GM12878 (cell line): ENCODE measurements around the gene KRTAP3-3.
"Not testable (repeated sequence)": the region's sequence is repeated elsewhere in the genome, so short reads cannot be mapped to it uniquely, and the experiment has no call there.

ENCODE experiments used
- BMI1 ChIP-seq: fragments of 450-650 bp; IDR thresholded peaks from 2 replicates; pipeline ENCODE4 v1.6.1; 2016; ENCODE audit warnings: mild to moderate bottlenecking, moderate library complexity, borderline replicate concordance
- RAD21 ChIP-seq: IDR thresholded peaks from 2 replicates; pipeline ENCODE4 v1.6.1; 2011; ENCODE audit warnings: mild to moderate bottlenecking, low read depth, low read length, moderate library complexity; ENCODE audit not compliant: insufficient read depth
- TARDBP ChIP-seq: IDR thresholded peaks from 2 replicates; pipeline ENCODE4 v1.6.1; 2016; ENCODE audit warnings: borderline replicate concordance
- TCF12 ChIP-seq: IDR thresholded peaks from 2 replicates; pipeline ENCODE4 v1.6.1; 2011; ENCODE audit warnings: low read depth, mild to moderate bottlenecking, low read length
- TF ChIP-seq, protein P1 (sequence below): IDR thresholded peaks from 2 replicates; pipeline ENCODE4 v1.6.1; 2011; ENCODE audit warnings: low read depth, mild to moderate bottlenecking, low read length, moderate library complexity, borderline replicate concordance; ENCODE audit errors: extremely low read depth
- TF ChIP-seq, protein P2 (sequence below): IDR thresholded peaks from 2 replicates; pipeline ENCODE4 v1.6.1; 2012; ENCODE audit warnings: mild to moderate bottlenecking, low read depth, low read length
- TF ChIP-seq, protein P3 (sequence below): fragments of 450-650 bp; IDR thresholded peaks from 2 replicates; pipeline ENCODE4 v1.6.1; 2018; ENCODE audit warnings: borderline replicate concordance, mild to moderate bottlenecking; ENCODE audit not compliant: partially characterized antibody

DNA sequence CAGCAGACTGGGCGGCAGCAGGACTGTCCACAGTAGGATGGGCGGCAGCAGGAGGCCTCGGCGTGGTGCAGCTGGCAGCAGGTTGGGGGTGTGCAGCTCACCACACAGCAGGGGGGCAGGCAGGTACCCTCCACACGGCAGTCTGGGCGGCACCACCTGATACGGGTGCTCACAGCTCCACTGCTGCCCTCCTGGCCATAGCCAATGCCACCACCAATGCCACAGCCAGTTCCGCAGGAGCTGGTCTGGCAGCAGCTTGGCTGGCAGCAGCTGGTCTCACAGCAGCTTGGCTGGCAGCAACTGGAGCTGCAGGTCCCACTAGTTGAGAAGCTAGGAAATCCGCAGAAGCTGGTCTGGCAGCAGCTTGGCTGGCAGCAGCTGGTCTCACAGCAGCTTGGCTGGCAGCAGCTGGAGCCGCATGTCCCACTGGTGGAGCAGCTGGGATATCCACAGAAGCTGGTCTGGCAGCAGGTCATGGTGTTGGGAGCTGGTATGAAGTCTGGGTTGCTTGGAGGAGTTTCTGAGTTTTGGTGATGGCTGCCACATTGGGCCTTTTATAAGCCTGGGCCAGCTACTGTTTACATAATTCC is 40.5 kb upstream of the KRTAP3-3 start, which contains the start of gene KRTAP1-3:
- TF ChIP-seq TCF12, RAD21, TARDBP, BMI1: not testable (repeated sequence)
- TF ChIP-seq, protein P1, sequence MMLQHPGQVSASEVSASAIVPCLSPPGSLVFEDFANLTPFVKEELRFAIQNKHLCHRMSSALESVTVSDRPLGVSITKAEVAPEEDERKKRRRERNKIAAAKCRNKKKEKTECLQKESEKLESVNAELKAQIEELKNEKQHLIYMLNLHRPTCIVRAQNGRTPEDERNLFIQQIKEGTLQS = not testable (repeated sequence)
- TF ChIP-seq, protein P2, sequence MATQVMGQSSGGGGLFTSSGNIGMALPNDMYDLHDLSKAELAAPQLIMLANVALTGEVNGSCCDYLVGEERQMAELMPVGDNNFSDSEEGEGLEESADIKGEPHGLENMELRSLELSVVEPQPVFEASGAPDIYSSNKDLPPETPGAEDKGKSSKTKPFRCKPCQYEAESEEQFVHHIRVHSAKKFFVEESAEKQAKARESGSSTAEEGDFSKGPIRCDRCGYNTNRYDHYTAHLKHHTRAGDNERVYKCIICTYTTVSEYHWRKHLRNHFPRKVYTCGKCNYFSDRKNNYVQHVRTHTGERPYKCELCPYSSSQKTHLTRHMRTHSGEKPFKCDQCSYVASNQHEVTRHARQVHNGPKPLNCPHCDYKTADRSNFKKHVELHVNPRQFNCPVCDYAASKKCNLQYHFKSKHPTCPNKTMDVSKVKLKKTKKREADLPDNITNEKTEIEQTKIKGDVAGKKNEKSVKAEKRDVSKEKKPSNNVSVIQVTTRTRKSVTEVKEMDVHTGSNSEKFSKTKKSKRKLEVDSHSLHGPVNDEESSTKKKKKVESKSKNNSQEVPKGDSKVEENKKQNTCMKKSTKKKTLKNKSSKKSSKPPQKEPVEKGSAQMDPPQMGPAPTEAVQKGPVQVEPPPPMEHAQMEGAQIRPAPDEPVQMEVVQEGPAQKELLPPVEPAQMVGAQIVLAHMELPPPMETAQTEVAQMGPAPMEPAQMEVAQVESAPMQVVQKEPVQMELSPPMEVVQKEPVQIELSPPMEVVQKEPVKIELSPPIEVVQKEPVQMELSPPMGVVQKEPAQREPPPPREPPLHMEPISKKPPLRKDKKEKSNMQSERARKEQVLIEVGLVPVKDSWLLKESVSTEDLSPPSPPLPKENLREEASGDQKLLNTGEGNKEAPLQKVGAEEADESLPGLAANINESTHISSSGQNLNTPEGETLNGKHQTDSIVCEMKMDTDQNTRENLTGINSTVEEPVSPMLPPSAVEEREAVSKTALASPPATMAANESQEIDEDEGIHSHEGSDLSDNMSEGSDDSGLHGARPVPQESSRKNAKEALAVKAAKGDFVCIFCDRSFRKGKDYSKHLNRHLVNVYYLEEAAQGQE = not testable (repeated sequence)
- TF ChIP-seq, protein P3, sequence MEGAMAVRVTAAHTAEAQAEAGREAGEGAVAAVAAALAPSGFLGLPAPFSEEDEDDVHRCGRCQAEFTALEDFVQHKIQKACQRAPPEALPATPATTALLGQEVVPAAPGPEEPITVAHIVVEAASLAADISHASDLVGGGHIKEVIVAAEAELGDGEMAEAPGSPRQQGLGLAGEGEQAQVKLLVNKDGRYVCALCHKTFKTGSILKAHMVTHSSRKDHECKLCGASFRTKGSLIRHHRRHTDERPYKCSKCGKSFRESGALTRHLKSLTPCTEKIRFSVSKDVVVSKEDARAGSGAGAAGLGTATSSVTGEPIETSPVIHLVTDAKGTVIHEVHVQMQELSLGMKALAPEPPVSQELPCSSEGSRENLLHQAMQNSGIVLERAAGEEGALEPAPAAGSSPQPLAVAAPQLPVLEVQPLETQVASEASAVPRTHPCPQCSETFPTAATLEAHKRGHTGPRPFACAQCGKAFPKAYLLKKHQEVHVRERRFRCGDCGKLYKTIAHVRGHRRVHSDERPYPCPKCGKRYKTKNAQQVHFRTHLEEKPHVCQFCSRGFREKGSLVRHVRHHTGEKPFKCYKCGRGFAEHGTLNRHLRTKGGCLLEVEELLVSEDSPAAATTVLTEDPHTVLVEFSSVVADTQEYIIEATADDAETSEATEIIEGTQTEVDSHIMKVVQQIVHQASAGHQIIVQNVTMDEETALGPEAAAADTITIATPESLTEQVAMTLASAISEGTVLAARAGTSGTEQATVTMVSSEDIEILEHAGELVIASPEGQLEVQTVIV = not testable (repeated sequence)
